GM19468 (cell line): ENCODE measurements around the gene TEC.
"Not testable (repeated sequence)": the region's sequence is repeated elsewhere in the genome, so short reads cannot be mapped to it uniquely, and the experiment has no call there.

Experiments used
- ATAC-seq: cut with Tn5 transposase; IDR thresholded peaks from one replicate; pipeline ENCODE4 v1.9.1; 2021; ENCODE audit warnings: mild to moderate bottlenecking, moderate library complexity, moderate number of reproducible peaks; ENCODE audit not compliant: unreplicated experiment; ENCODE audit errors: extremely low read depth

Gene TEC

DNA sequence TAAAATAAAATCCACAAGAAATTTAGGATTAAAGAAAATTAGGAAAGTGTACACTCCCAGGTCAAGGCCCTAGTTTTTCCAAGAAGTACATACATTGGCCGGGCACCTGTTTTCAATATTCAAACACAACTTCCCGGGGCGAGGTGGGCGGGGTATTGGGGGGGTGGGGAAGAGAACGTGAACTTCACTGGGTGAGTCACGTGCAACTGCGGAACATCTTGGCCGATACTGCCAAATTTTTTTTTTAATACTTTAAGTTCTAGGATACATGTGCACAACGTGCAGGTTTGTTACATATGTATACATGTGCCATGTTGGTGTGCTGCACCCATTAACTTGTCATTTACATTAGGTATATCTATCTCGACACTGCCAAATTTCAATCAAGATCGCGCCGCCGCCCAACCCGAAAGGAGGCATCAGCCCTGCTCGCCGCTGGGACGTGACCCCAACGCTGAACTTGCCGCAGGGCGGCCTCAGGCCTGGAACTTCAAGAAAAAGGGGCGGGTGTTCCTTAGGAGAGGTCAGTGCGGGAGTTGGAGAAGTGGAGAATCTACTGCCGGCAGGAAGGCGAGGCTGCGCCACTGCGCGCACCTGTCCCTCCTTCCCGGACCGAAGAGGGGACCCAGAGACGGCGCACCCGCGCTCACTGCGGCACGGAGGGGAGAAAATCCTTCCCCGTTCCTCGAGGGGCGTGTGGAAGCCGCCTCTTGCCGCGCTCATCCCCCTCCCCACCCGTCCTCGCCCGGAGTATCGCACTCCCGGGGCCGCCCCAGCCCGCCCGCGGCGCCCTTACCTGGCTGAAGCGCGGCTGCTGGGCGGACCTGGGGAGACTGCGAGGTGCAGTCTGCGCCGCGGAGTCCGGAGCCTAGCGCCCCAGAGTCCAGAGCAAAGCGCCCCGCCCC lies at the start of gene TEC:
TEC (minus strand) TSS at position 883 of the 905 bp plus-strand sequence. CDS start 41,224 bp downstream, outside the sequence.
- peak; percentile 19 for ATAC-seq

DNA sequence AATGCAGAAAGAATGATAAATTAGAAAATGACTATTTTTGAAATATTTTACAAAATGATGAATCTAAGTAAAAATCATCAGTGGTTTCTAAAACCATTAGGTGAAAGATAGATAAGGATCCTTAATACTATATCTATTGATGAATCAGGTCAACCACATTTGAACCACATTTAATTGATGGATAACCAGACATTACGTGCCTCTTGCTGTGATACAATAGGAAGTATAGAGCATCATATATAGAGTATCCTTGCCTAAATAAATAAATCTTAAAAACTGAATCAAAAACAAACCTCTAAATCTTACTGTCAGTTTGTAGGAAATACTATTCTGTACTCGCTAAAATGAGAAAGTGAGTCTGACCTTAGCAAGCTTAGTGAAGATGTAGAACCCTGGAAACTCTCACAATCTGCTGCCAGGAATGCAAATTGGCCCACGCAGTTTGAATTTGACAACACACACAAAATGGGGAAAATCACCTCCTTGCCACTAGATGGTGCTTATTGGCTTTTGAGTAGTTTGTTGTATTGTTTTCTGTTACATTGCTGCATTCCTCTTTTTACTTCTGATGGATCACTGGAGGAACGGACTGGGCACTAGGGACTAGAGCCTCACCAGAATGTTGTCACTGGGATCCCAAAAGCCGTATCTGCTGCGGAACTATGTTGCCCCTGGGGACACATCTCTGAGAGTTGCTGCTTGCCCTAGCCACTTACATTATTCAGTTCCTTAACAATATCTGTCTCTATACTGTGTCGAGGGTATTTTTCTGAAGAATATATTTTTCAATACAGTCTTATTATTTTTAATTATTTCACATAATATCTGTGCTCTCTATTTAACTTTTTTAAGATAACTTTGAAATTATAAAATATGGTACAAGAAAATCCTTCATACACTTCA lies 46.3 kb upstream of the TEC start:
- ATAC-seq: no peak

DNA sequence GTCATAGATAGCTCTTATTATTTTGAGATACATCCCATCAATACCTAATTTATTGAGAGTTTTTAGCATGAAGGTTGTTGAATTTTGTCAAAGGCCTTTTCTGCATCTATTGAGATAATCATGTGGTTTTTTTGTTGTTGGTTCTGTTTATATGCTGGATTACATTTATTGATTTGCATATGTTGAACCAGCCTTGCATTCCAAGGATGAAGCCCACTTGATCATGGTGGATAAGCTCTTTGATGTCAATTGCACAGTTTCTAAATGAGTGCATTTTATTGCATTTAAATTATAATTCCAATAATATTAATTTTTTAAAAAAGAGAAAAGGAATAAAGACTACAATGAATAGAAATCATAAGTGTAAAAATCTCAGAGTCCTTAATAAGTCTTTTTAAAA lies 45.1 kb upstream of the TEC start:
- not testable (repeated sequence) for ATAC-seq

DNA sequence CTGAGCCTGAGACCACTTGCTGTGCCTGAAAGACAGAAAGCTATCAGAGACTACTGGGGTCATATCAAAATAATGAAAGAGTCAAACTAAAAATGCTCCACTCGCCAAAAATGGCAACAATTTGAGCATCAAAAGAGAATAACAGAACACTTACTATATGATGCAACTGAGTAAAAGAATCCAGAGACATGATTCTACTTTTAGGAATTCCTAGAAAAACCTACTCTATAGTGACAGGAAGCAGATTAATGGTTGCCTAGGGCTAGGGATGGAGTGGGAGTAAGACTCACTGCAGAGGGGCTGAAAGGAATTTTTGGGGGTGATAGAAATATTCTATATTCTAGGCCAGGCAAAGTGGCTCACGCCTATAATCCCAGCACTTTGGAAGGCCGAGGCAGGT lies 42.3 kb upstream of the TEC start:
- no peak for ATAC-seq

DNA sequence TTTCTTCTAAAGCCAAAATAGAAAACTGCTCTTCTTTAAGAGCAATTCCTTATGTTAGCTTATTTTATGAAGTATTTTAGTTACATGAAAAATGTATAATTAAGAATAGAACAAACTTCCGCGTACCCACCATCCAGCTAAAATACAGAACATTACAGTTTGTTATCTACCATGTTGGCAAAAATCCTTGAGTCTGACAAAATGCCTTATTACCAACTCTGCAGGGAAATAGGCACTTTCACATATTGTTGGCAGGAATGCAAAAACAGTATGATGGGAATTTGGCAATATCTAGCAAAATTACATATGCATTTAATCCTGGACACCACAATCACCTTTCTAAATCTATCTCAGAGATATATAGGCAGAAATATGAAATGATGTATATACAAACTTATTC lies 39.3 kb upstream of the TEC start:
- no peak for ATAC-seq

DNA sequence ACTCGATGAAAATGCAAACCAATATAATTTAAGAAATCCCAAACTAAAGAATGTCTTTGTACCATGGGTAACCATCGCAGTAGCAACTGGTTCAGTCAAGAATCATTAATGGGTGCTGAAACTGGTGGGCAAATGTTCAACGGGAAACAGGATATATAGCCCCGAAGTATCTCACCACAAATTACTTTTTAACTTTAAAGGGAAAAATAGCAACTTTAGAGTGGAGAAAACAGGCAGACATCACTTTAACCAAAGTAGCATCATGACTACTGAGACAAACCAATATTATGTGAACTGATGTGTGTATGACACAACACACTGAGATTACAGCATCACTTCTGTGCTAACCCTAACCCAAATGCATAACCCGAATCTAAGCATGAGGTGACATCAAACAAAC lies 37.9 kb upstream of the TEC start:
- ATAC-seq: peak; percentile 68

DNA sequence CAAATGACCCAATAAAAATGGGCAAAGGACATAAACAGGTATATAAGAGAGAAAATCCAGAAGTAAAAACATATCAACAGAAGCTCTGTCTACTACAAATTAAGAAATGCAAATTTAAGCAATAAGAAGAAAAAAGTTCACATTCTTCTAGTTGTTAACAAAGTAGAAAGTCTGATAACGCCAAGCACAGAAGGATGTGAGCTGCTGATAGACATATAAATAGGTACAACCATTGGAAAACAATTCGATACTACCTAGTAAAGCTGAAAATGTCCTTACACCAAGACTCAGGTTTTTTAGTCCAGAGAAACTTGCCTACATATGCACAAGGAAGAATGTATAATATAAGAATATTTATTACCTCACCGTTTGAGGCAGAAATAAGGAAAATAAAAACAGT lies 35.9 kb upstream of the TEC start:
- no peak for ATAC-seq

DNA sequence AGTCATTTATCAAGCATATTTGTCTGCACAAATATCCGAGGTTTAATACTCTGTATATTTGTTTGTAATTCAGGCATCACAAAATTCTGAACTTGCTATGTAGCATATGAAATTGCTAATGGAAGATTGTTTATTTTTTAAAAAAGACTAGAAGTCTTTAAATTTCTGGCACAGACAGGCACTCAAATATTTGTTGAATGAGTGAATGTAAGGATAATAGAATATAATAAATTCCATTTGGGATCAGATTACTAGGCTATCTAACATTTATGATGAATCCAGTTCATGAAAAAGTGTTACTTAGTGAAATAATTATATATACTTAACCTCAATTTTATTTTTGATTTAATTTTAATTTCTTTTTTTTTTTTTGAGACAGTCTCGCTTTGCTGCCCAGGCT lies 30.4 kb upstream of the TEC start:
- ATAC-seq: no peak

DNA sequence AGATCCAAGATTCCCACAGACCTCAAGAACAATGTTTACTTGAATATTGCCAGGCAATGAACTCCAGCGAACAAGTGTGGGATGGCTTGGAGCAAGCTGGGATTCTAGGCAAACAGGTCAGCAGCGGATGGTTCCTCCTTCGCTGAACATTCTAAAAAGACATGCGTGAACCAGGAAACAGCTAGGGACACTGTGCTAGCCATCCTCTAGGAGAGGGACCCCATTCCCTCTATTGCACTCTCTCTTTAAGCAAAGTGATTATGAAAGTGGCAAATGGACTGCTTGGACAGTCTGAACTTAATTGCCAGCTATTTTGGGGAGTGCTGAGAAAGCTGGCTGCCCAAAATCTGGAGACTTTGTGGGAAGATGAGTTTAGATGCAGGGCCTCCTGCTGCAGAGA lies 29.9 kb upstream of the TEC start:
- no peak for ATAC-seq

DNA sequence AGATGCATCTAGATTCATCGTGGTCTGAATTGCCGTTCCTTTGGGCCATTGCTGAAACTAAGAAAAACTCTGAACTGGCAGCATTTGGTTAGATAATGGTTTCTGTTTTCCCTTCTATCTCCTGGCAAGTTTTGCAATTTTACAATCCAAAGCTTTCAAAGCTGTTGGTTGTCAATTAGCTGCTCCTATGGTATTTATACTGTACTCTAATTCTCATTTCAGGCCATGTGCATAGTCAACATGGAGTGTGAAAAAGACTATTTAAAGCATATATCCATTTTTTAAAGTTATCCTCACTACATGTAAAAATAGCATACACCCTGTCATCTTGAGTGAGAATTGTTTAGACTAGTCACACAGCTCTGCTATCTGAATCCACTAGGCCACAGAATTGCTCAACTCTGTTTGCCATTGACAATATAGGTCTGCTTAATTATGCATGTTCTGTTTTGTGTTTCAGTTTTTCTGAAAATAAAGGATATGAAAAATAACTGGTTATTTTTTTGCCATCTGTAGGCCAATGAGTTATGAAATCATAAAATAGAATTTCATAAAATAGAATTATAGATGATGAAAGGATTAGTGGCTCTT lies 27.7 kb upstream of the TEC start:
- ATAC-seq: no peak

DNA sequence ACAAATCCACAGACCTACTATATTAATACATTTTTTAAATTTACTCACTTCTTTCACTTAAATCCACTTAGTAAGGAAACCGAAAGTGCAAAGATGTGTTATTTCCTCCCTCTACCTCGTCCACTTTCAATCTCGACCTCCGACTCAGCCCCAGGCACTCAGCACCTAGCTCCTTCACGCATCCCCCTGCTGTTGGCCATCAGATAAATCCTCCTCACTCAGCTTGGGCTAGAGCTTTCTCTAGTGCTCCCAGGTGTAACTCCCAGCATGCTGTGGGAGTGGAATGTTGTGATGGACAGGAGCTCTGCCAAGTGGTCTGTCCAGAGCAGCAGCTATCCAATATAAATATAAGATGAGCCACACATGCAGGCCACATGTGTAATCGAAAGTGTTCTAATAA lies 26.7 kb upstream of the TEC start:
- peak; percentile 75 for ATAC-seq

DNA sequence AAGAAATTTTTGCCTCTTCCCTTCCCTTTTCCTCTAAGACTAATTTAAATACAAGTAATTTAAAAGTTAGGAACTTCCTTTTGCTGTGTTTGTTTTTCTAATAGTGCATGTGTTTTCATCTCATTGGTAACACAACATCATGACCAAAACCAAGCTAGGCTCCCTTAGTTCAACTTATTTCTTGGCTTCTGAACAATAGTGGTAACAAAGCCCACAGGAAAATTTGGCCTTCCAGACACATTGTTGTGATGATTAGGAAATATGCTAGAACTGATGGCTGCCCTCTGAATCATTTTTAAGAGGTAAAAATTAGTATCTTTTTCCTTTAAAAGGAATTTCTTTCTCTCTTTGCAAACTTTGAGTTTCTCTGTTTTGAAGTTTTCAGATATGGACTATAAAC lies 25.5 kb upstream of the TEC start:
- ATAC-seq: no peak

DNA sequence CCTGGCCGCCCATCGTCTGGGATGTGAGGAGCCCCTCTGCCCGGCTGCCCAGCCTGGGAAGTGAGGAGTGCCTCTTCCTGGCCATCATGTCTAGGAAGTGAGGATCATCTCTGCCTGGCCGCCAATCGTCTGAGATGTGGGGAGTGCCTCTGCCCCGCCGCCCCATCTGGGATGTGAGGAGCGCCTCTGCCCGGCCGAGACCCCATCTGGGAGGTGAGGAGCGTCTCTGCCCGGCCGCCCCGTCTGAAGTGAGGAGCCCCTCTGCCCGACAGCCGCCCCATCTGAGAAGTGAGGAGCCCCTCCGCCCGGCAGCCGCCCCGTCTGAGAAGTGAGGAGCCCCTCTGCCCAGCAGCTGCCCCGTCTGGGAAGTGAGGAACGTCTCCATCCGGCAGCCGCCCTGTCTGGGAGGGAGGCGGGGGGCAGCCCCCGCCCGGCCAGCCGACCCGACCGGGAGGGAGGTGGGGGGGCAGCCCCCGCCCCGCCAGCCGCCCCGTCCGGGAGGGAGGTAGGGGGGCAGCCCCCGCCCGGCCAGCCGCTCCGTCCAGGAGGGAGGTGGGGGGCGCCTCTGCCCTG lies 22.7 kb upstream of the TEC start:
- ATAC-seq: not testable (repeated sequence)

DNA sequence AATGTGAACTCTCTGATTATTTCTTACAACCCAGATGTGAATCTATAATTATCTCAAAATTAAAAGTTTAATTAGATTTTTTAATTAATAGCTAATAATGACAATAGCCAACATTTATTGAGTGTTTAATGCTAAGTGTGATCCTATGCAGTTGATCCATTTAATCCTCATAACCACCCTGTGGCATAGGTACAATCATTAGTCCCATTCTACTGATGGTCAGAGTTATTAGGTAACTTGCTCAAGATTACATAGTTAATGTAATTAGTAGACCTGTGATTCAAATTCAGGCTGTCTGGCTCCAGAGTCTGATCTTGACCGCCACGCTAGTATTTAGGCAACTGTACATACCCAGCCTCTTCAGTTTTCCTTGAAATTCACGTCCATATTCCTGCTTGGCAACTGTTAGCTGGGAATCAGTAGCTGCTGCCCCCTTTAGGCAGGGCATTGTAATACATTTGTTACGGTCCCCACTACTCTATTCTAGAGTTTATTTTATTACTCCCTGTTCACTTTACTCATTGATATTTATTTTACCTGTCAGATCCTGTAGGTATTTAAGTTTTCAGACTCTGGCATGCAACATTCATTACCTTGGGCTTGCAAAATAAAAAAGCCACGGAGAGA lies 20.6 kb upstream of the TEC start:
- ATAC-seq: no peak

DNA sequence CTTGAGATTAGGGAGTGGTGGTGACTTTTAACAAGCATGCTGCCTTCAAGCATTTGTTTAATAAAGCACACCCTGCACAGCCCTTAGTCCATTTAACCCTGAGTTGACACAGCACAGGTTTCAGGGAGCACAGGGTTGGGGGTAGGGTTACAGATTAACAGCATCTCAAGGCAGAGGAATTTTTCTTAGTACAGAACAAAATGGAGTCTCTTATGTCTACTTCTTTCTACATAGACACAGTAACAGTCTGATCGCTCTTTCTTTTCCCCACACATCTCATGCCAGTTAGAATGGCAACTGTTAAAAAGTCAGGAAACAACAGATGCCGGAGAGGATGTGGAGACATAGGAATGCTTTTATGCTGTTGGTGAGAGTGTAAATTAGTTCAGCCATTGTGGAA lies 16.4 kb upstream of the TEC start:
- ATAC-seq: not testable (repeated sequence)

DNA sequence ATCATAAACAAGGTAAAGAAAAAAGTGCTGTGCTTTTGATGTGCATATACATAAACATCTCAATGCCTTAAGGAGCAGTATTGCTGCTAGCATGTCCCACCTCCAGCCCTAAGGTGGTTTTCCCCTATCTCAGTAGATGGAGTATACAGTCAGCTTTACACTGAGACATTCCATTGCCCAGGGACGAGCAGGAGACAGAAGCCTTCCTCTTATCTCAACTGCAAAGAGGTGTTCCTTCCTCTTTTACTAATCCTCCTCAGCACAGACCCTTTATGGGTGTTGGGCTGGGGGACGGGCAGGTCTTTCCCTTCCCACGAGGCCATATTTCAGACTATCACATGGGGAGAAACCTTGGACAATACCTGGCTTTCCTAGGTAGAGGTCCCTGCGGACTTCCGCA lies 16.0 kb upstream of the TEC start:
- not testable (repeated sequence) for ATAC-seq

DNA sequence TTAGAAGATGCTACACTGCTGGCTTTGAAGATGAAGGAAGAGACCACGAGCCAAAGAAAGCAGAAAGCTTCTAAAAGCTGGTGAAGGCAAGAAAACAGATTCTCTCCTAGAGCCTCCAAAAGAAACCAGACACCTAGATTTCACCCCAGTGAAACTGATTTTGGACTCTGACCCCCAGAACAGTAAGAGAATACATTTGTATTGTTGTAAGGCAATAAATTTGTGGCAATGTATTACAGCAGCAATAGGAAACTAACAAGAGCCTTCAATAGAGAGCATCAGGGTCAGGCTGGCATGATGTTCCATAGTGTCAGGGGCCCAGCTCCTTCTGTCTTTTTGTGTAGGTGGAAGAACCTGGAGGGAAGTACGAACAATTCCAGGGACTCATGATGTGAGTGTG lies 6.0 kb upstream of the TEC start:
- ATAC-seq: no peak

DNA sequence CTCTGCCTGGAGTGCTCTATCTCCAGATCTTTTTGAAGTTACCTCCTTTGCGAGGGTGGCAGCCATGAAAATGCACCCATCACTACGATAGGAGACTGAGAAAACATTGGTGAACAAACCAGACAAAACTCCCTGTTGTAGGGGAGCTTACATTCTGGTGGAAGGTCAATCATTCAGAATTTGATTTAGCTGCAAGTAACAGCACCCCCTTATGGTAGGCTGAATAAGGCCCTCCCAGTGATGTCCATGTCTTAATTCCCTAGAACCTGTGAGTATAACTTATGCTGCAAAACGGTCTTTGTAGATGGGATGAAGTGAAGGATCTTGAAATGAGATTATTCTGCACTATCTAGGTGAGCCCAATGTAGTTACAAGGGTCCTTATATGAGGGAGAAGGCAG lies 5.6 kb upstream of the TEC start:
- no peak for ATAC-seq

DNA sequence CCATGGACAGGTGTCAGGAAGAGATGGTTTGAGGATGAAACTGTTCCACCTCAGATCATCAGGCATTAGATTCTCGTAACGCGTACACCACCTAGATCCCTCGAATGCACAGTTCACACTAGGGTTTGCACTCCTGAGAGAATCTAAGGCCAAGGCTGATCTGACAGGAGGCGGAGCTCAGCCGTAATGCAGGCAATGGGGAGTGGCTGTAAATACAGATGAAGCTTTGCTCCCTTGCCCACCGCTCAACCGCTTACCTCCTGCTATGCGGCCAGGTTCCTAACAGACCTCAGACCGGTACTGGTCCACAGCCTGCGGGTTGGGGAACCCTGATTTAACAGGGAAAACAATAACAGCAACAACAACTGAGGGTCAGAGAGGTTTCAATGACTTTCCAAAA lies 2.0 kb upstream of the TEC start:
- no peak for ATAC-seq

DNA sequence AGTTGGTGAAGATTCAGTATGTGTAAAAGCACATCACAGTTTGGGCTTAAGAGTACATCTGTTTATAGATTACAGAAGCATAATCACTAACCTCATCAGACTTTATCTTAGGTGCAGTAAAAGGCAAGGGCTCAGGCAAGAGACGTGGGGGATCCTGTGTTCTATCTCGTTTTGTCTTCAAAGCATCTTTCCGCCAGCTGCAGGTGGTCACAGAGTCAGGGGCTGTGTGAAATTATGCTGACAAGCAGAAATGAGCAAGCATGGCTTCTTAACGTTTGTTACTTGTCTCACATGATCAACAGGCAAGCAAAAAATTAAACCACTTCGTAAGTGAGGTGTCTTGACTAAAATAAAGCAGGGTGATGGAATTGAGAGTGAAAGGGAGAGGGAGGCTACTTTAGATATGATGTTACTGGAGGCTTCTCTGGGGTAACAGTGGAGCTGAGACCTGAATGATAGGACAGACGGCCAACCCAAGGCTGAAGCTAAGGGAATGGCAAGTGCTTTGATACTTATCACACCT lies 1.4 kb upstream of the TEC start:
- ATAC-seq: no peak
